Keratinocyte (primary cell): ENCODE results near the gene SEC24B.

Experiments
- EZH2 ChIP-seq: IDR thresholded peaks from one replicate; pipeline ENCODE4 v1.6.1; 2012; ENCODE audit warnings: inconsistent platforms, mild to moderate bottlenecking, low read length, moderate library complexity
- TF ChIP-seq, protein P1 (sequence below), 3 experiments: IDR thresholded peaks in 1 of 3; conservative IDR thresholded peaks in 1 of 3; optimal IDR thresholded peaks in 1 of 3; 2 replicates in 2 of 3; 3 replicates in 1 of 3; pipeline versions ENCODE3 to v1.5.1; 2011; ENCODE audit warnings: low read length in 3 of 3, mild to moderate bottlenecking in 3 of 3, moderate library complexity in 2 of 3, control low read depth in 1 of 3, inconsistent platforms in 1 of 3; ENCODE audit not compliant: insufficient read depth in 2 of 3; ENCODE audit errors: extremely low read depth in 1 of 3

DNA sequence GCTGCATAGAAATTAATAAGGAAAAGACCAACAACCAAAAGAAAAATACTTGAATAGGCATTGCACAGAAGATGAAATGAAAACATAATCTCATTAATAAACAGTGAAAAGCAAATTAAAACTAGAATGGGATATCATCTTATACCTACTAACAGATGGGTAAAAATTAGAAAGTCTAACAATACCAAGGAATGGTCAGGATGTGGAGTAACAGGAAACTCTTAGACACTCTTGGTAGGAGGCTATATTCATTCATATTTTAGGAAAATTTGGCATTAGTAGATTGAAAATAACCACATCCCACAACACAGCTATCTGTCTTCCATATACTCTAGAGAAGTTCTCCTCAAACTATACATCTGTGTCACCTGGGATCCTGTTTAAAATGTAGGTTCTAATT is 36.3 kb downstream of the SEC24B start:
- TF ChIP-seq, protein P1, sequence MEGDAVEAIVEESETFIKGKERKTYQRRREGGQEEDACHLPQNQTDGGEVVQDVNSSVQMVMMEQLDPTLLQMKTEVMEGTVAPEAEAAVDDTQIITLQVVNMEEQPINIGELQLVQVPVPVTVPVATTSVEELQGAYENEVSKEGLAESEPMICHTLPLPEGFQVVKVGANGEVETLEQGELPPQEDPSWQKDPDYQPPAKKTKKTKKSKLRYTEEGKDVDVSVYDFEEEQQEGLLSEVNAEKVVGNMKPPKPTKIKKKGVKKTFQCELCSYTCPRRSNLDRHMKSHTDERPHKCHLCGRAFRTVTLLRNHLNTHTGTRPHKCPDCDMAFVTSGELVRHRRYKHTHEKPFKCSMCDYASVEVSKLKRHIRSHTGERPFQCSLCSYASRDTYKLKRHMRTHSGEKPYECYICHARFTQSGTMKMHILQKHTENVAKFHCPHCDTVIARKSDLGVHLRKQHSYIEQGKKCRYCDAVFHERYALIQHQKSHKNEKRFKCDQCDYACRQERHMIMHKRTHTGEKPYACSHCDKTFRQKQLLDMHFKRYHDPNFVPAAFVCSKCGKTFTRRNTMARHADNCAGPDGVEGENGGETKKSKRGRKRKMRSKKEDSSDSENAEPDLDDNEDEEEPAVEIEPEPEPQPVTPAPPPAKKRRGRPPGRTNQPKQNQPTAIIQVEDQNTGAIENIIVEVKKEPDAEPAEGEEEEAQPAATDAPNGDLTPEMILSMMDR (optimal IDR thresholded peaks at IDR 0.05 in 1 of 3, IDR thresholded peaks at IDR 0.05 in 1 of 3, conservative IDR thresholded peaks at IDR 0.05 in 1 of 3; ENCODE audit: extremely low read depth in 1 of 3, insufficient read depth in 2 of 3, low read length in 3 of 3) = no peak
- TF ChIP-seq EZH2 = no peak
